GM18909 (cell line): ENCODE measurements around the gene NHSL1.

ENCODE experiments used
- ATAC-seq: cut with Tn5 transposase; IDR thresholded peaks from one replicate; pipeline ENCODE4 v1.9.1; 2021; ENCODE audit warnings: mild to moderate bottlenecking; ENCODE audit not compliant: unreplicated experiment, poor library complexity

NHSL1 gene

DNA sequence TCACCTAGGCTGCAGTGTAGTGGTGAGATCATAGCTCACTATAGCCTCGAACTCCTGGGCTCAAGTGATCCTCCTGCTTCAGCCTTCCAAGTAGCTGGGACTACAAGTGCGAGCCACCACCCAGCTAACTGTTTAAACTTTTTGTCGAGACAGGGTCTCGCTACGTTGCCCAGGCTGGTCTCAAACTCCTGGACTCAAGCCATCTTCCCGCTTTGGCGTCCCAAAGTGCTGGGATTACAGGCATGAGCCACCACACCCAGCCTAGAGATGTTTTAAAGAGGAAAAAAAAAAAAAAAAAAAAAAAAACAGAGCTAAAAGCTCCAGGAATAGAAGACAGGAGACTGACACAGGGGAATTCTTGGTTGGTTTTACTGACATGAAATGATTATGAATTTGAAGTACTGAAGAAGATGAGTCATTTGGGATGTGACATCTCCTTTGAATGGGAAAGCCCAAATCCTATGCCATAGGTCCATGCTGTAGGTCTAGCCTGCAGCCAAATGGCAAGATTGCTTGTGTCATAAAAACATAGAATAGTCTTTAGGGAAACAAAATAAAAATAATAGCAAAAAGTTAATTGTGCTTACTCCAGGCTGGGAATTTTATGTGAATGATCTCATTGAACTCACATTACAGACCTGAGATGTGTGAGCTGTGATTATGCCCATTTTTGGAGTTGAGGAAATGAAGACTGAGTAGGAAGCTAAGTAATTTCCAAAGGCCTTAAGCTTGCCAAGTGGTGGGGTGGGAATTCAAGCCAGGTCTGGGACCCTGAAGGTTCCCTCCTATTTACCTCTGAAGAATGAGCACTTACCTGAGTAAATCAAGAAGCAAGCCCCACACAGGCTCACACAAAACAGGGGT is 24.3 kb upstream of the NHSL1 start:
- ATAC-seq: no peak

DNA sequence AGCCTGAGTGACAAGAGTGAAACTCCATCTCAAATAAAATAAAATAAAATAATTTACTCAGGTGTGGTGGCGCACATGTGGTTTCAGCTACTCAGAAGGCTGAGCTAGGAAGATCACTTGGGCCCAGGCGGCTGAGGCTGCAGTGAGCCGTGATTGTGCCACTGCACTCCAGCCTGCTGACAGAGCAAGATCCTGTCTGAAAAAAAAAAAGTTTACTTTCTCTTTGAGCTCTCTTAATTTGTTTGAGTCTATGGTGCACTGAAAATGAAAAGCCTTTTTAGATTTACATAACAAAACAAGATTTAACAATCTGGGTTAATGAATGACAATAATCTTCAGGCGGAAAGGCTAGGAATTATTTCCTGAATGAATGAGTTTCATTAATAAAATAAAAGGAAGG is 23.3 kb upstream of the NHSL1 start:
- ATAC-seq: no peak

DNA sequence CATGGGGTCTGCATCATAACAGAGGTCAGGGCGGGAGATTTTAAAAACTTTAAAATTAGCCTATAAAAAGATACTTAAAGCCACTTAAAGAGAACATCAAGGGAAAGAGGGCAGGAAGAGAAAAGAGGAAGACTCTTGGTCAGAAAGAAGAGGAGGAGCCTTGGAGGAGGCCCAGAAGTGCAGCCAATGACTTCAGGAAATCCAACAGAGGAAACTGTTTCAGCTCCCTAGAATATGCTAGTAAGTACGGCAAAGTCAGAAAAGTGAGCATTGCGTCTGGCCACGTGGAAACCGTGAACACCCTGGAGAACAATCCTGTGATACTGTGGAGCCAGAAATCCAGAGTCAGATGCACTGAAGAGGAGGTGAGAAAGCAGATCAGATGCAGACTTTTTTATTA is 22.5 kb upstream of the NHSL1 start:
- ATAC-seq: no peak

DNA sequence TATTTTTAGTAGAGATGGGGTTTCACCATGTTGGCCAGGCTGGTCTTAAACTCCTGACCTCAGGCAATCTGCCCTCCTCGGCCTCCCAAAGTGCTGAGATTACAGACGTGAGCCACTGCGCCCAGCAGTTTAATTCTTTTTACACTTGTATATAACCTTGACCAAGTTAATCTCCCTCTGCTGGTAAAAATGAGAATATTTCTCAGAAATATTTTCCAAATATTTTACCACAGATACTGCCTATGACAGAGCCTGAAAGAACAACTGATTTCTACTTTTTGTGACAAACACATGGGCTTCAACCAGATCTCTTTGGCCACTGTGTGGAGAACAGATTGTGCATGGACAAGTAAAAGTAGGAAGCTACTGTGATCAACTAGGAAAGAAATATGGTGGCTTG is 21.2 kb upstream of the NHSL1 start:
- ATAC-seq: no peak

DNA sequence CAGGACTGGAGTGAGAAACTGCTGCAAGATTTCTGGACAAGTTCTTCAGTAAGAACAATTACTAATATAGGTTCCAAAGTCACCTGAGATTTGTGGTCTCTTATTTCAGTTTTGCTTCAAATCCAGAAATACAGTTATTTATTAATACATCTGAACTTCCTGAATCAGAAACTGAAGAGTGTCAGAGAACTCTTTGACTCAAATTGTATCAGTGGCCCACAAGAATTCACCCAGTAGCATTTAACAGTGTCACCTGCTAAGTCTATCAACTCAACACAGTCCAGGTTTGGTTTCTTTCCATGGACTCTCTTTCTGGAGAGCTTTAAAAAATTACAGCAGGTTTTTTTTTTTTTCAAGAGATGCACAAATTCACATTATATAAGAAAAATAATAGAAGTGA is 18.8 kb upstream of the NHSL1 start:
- ATAC-seq: peak; percentile 48

DNA sequence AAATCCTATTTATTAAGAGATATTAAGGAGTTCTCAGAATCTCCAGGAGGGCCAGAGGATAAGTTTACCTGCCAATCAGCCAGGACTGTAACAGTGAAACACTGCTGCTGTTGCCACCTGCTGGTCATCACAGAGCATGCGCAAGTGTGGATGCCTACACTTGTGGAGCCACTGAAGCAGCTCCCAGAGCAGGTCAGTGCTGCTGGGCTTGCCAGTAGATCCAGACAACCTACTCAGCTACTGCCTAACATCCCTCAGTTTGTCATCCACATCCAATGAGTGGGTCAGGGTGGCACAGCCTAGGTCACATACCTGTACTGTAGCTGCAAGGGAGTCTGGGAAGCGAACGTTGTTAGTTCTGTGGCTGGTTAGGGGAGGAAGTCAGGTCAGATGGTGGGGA is 18.3 kb upstream of the NHSL1 start:
- peak; percentile 88 for ATAC-seq

DNA sequence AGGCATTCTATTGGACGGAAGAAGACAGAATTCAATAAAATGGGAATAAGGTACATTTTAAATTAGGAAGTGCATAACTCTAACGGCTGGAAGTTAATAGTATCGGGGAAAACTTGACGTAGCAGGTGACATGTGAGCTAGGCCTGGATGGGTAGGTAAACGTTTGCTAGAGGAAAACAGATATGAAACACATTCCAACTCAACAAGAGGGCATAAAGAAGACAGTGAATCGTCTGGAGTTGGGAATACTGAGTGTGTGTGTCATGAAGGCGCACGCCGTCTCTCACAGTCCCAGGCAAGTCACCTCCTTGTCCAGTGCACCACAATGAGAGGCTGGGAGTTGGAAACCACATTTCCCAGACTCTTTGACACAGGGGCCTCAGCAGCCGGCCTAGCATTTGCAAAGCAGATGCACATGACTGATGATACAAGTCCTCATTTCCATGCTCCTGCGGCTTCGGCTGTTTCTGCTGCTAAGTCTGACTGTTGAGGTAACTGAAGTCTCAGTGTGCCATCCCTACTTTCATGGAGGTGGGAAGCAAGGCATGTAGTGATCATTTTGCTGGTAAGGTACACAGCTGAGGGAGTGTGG is 16.5 kb upstream of the NHSL1 start:
- no peak for ATAC-seq

DNA sequence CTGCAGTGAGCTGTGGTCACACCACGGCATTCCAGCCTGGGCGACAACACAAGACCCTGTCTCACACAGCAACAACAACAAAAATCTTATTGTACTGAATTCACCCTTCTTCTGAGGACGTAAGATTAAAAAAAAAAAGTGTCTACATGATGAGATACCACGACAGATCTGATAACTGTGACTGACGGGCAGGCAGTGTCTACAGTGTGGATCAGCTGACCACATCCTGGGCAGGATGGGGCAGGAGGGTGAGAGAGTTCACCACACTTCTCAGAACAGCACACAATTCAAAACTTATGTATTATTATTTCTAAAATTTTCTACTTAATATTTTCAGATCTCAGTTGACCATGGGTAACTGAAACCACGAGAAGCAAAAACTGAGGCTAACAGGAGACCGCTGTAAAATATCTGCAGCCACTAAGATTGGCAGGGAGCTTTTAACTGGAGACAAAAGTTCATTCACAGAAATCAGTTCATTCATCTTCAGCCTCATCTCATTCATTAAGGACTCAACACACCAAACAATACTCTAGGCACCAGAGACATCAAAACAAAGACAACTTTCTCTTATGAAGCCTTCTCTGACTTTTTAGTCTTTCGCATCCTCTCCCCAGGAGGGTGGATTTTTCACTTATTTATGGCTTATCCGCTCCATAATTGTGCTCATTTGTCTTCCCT is 15.7 kb upstream of the NHSL1 start:
- ATAC-seq: no peak

DNA sequence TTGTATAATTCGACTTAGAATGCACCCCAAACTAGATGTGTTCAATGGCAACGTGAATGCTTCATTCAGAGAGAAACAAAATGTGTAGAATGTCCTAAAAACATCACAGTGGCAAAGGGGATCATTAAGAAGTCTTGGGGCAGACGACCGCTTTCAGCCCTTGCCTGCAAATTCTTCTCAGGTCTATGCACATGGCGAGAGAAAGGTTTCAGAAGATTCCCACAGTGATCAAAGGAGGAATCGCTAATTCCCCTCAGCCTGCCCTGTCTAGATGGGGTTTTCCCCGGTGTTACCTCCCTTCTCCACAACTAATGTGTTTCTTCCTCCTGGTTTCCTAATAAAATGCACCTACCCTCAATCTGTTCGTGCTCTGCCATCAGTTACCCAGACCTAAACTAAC is 13.3 kb upstream of the NHSL1 start:
- no peak for ATAC-seq

DNA sequence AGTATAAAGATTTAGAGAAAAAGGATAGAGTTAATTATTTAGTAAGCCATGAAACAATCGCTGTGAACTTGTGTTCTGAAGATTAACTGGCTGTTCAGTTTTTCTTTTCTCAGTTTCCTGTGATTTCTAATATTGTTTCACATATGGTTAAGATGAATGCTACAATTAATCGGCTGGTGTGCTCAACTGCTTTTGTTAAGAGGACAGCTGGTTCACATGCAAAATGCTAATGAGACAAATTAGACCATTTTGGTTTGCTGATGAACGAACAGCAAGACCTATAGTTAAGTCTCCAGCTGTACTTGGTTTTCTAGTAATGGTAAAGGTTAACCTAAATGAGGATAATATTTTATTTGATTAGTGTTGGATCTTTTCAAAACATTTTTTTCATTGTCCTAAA is 10.8 kb upstream of the NHSL1 start:
- no peak for ATAC-seq

DNA sequence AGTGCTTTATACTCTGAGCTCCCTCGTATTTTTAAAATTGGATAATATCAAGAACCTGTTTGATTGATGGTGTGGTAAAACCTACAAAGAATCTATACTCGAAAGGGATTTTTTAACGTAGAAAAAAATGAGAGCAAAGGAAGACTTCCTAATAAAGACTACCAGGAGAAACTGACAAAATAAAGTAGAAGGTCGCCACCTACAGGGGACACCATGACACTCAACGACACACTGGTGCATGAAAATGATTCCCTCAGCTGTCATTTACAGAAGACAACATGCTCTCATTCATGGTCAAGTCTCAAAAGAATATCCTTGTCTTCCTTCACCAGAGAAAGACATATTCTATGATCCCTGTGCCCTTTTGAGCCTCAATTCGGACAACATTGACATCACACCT is 10.1 kb upstream of the NHSL1 start:
- ATAC-seq: no peak

DNA sequence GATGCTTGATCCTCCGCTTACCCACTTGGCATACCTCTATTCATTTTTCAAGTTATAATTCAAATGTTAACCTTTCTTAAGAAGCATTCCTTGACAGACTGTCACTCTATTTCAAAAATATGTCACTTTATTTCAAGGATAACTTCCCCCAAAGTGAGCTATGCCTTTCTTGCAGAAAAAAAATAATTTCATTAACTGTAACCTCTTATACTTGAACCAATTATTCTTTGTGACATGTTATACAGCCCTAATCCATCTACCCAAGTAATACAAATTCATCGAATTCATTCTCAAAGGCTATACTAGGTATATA is 9.3 kb upstream of the NHSL1 start:
- no peak for ATAC-seq

DNA sequence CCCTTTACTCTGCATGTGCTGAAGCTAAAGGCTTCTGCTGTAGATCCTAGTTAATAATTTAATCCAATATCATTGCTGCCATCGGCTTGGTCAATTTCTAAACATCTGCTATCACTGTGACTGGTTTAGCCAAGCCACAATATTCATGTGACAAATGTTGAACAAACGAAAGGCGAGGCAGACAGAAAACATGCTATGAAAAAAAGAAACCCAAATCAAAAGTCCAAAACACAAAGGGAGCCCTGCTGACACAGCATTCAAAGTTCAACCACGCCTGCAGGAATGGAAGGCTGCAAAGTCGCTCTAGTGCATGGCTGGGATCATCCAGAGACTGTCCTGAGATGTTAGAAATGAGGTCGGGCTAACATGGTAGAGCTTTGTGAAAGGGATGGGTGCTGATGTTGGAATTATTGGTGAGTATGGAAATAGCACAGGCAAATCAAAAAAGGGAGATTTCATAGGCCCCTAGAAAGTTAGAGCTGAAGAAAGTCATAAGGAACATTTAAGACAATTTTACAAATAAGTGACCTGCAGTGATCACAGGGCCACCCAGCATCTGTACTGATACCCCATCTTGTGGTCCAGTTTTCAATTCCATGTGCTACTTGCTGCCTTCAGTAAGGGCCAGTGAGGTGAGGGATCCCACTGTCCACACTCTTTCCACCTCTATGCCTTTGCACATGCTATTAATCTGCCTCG is 8.8 kb upstream of the NHSL1 start:
- no peak for ATAC-seq

DNA sequence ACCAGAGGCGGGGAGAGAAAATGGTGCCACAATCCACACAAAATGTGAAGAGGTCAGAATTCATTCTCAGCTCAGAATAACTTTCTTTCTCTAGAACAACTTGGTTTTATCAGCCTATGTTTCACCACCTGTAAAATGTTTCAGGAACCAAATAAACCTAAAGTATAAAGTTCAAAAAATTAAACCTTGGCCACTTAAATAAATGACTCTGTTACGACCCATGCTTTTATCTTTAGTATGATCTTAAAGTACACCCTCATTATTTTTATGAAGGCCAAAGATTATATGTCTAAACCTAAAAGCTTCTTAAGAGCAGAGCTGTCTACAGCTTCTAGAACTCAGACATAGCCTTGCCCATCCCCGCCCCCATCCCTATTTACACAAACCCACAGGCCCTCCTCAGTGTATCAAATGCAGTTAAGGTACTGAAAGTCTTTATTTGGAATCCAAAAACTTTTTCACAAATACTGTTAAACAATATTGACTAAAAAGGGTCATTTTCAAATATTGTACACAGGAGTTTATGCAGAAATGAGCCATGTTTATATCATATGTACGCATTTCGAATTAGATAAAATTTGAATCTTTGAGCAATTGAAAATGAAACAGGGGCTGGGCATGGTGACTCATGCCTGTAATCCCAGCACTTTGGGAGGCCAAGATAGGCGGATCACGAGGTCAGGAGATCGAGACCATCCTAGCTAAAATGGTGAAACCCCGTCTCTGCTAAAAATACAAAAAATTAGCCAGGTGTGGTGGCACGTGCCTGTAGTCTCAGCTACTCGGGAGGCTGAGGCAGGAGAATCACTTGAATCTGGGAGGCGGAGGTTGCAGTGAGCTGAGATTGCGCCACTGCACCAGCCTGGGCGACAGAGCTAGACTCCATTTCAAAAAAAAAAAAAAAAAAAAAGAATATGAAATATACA is 5.7 kb upstream of the NHSL1 start:
- no peak for ATAC-seq

DNA sequence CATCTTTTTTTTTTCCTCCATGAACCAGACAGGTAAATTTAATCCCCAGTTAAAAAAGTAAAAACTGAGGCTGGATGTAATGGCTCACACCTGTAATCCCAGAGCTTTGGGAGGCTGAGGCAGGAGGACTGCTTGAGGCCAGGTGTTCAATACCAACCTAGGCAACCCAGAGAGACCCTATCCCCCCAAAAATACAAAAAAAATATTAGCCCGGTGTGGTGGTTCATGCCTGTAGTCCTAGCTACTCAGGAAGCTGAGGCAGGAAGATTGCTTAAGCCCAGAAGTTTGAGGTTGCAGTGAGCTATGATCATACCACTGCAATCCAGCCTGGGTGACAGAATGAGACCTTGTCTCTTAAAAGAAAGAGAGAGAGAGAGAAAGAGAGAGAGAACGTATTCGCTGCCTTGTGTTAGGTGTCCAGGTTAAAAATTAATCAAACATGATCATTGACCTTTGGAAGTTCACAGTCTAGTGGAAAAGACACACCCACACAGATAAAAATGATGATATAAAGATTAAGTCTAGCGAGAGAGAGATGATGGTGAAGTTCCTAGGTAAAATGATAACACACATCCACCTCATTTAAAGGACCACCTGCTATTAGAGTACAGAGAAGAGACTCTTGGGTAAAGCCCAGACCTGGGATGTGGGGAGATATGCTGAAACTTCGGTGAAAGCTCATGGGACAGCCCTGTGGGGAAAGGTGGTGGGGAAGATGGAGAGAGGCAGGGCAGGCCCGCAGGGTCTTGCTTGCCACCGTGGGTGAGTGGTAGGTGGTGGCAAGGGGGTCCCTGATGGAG is 4.8 kb upstream of the NHSL1 start:
- ATAC-seq: no peak

DNA sequence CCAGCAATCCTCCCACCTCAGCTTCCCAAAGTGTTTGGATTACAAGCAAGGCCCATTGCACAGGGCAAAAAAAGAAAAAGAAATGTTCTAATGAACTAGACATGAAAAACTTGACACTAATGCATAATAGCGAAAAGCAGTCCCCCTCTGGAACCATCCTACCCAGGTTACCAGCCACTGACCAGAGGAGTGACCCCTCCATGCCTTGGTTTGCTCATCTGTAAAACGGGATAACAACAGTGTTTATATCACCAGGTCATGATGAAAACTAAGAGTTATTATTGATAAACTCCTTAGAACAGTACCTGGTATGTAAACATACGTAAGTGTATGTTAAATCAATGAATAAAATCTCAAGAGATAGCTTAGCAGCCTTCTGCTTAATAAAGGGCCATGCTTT is 3.3 kb upstream of the NHSL1 start:
- ATAC-seq: no peak

DNA sequence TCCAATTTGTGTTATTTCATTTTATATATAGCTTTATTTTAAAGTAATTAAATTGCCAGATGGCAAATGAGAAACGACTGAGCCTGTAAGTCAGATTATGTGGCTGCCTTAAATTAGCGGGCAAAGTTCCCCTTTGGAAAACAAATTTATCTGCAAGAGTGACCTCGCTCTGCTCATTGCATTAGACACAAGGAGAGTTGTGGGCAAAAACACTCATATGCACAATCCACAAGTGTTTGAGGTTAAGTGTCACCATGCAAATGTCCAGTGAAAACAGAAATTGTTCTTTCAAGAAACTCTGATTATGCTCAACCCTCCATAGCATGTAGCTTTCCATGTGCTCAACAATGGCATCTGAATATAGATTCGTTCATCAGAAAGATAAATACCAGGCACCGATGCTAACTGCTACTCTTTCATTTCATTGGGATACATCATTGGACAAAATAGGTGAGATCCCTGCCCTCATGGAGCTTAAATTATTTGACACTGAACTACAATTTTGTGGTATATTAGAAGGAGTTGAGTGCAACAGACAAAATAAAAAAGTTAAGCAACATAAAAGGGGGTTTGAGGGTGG is 1.7 kb upstream of the NHSL1 start:
- no peak for ATAC-seq

DNA sequence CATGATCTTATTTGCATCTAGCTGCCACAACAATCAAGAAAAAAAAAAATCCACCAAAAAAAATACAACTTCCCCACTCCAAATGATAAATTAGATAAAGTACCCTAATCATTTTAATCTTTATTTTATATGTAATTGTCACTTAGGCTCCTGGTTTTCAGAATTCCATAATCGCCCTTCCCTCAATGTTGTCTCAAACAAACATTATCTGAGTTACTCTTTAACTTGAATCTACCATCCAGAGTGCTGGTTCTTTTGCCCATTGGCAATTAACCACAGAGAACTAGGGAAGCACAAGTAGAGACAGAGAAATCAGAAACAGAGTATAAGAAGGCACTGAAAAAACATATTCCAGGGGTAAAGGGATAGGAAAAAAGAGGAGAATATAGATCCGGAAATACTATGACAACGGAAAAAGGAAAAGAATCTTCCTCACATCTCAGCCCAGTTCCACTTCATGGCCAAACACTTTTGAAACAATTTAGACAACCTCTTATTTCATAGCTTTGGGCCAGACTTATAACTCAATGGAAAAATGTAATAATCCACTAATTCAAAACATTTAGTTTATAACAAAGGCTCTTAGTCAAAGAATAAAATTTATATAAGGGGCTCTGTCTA is 861 bp upstream of the NHSL1 start:
- ATAC-seq: no peak
